Measurements from ENCODE around the gene MCUB.
A peak's percentile ranks its signal among the peaks of the same experiment; 100 is the strongest.

Gene MCUB

GRCh38 chr4:109684727-109685126, 124.7 kb downstream of the MCUB start:
- TF ChIP-seq CTCF (conservative IDR thresholded peaks at IDR 0.05; ENCODE audit: control insufficient read depth, insufficient read depth, low read depth, low read length): no peak
- DNase-seq (ENCODE audit: low read depth): no peak
- H3K4me3 ChIP-seq (ENCODE audit: control insufficient read depth, low read depth, low read length): no peak overlapping the region

DNA sequence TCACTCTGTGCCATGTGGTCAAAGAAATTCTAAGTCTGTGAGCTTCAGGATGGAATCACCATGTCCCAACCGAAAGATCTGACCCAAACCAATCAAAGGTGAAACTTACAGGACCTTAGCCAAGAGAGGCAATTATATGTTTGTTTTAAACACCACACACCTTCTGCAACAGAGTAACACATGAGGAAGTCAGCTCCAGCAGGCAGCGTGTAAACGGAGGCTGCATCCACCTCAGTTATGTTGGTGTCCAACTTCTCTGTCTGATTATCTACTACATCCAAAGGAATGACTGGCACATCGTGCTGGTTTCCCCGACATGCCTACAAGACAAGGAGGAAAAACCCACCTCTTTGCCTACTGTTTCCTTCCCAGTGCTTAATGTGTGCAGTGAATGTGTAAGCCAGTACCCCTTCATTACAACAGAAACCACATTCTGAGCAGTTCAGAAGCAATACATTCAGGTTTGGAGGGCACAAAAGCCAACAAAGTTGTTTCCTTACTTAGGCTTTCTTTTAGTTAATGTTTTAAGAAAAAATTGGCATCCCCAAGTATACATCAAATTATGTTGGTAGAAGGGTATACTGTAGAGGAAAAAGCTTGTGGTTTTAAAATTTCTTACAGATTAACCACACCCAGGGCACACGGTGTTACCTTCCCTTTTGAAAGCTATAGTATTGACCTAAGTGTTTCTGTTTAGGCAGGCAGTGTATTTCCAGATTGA, 130.8 kb downstream of the MCUB start:
- no peak for DNase-seq (ENCODE audit: low read depth)
- no peak for TF ChIP-seq CTCF (conservative IDR thresholded peaks at IDR 0.05; ENCODE audit: control insufficient read depth, insufficient read depth, low read depth, low read length)
- H3K4me3 ChIP-seq (ENCODE audit: control insufficient read depth, low read depth, low read length): no peak overlapping the region

DNA sequence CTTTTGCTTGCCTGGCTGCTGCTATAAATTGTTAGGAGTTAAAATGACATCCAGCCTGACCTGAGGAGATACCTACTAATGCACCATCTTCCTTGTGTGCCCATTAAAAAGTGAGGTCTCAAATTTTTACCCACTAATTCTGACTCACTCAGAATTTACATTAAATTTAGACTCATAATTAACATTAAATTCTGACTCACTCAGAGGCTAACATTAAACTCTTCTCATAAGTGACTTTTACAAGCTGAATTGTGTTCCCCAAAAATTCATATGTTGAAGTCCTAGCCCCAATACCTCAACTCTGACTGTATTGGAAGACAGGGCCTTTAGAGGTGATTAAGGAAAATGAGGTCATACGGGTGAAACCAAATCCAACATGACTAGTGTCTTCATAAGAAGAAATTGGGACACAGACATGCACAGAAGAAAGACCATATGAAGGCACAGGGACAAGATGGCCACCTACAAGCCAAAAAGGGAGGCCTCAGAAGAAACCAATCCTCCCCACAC, 131.4 kb downstream of the MCUB start:
- no peak overlapping the region for H3K4me3 ChIP-seq (ENCODE audit: control insufficient read depth, low read depth, low read length)
- peak; percentile 12 for DNase-seq (ENCODE audit: low read depth)
- TF ChIP-seq CTCF (conservative IDR thresholded peaks at IDR 0.05; ENCODE audit: control insufficient read depth, insufficient read depth, low read depth, low read length): no peak

- H3K4me3 ChIP-seq (ENCODE audit: control insufficient read depth, low read depth, low read length): no peak overlapping the region
- no peak for TF ChIP-seq CTCF (conservative IDR thresholded peaks at IDR 0.05; ENCODE audit: control insufficient read depth, insufficient read depth, low read depth, low read length)
- no peak for DNase-seq (ENCODE audit: low read depth)
Observed at GRCh38 chr4:109698656-109699055, 138.6 kb downstream of the MCUB start.

DNA sequence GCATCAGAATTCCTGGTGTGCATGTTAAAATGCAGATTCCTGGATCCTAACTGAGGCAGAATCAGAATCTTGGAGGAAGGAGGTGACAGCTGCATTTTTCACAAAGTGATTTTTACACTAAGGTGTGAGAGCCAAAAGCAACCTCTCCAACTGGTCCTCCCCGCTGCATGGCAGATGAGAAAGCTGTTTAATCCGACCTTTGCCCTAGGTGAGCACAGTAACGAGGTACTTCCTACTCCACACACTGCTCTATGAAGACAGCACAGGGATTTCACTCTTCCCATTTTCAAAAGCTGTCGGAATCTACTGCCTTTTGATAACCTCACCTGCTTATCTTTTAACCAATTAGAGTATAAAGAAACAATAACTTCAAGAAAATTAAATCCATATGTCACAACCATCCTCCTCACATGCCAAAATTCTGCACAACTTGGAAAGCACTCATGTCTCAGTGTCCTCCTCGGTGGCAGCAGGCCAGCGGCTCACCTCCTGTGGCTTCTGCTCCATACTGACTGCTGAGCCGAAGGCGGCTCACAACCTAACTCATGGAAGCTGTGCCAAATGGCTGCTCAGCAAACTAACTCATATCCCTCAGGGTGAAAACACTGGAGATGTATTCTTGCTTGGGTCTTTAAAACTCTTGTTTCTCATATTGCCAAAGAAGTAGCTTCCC, 139.6 kb downstream of the MCUB start:
- DNase-seq (ENCODE audit: low read depth): peak; percentile 26
- no peak for TF ChIP-seq CTCF (conservative IDR thresholded peaks at IDR 0.05; ENCODE audit: control insufficient read depth, insufficient read depth, low read depth, low read length)
- no peak overlapping the region for H3K4me3 ChIP-seq (ENCODE audit: control insufficient read depth, low read depth, low read length)

DNA sequence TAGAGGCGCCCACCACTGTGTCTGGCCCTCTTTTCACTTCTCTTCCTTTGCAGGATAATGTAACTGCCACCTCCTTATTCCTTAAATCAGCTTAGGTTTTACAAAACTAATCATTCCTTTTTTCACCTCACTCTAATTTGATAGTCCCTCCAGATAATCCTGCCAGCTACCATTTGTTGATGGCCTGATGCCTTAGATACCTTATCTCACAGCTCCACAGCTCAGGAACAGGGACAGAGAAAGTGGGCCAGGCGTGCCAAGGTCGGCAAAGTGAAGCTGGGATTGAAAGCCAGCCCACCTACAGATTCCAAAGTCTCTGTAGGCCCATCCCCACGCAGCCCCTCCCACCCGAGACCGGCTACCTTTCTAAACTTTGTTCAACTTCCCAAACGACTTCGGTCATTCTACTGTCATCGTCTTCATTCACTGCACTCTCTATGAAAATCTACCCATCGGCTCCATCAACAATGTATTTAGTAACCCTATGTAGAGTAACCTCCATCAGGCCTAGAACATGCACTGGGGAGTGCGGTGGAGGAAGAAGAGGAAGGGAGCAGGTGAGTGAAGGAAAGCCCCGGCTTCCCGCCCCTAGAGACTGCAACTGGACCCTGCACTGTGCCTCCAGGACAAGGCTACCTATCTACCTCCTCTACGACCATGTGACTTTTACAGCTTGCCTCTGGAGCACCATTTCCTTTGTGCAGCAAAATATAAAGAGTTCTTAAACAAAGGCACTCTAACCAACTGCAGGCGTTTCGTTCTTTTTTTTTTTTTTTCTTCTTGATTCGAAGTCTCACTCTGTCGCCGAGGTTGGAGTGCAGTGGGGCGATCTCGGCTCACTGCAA, 141.7 kb downstream of the MCUB start:
- no peak for DNase-seq (ENCODE audit: low read depth)
- H3K4me3 ChIP-seq (ENCODE audit: control insufficient read depth, low read depth, low read length): peak overlapping the region; percentile 78
- no peak for TF ChIP-seq CTCF (conservative IDR thresholded peaks at IDR 0.05; ENCODE audit: control insufficient read depth, insufficient read depth, low read depth, low read length)

Data from fibroblast of mammary gland (primary cell).